Neutrophil (primary cell): ENCODE data around the gene CA14.

Source experiments
- H3K27ac ChIP-seq: fragments of 200-600 bp; sonication (generic); 2 replicates; pipeline ENCODE4 v1.5.1; 2016; ENCODE audit warnings: mild to moderate bottlenecking, moderate library complexity
- H3K27me3 ChIP-seq: fragments of 200-600 bp; sonication (generic); 2 replicates; pipeline ENCODE4 v1.6.0; 2016; ENCODE audit warnings: mild to moderate bottlenecking
- H3K36me3 ChIP-seq: fragments of 200-600 bp; sonication (generic); 2 replicates; pipeline ENCODE4 v1.5.1; 2017
- H3K4me1 ChIP-seq, 2 experiments: fragments of 200-600 bp in 1 of 2; sonication (generic) in 1 of 2; 1 replicate in 1 of 2; 2 replicates in 1 of 2; pipeline versions ENCODE4 v1.5.1 to v1.6.1; 2013 to 2016; ENCODE audit warnings: low read depth in 1 of 2, low read length in 1 of 2, mild to moderate bottlenecking in 1 of 2, moderate library complexity in 1 of 2; ENCODE audit not compliant: control insufficient read depth in 1 of 2, insufficient read depth in 1 of 2
- H3K4me3 ChIP-seq, 2 experiments: fragments of 200-600 bp in 1 of 2; sonication (generic) in 1 of 2; 1 replicate in 1 of 2; 2 replicates in 1 of 2; pipeline ENCODE4 v1.5.1; 2013 to 2016; ENCODE audit warnings: low read depth in 1 of 2, low read length in 1 of 2, mild to moderate bottlenecking in 1 of 2, moderate library complexity in 1 of 2
- H3K9me3 ChIP-seq: fragments of 200-600 bp; sonication (generic); 2 replicates; pipeline ENCODE4 v1.5.1; 2016
- CTCF ChIP-seq: fragments of 200-600 bp; sonication (generic); IDR thresholded peaks from 2 replicates; pipeline ENCODE4 v1.5.1; 2016; ENCODE audit warnings: antibody characterized with exemption

Gene CA14

DNA sequence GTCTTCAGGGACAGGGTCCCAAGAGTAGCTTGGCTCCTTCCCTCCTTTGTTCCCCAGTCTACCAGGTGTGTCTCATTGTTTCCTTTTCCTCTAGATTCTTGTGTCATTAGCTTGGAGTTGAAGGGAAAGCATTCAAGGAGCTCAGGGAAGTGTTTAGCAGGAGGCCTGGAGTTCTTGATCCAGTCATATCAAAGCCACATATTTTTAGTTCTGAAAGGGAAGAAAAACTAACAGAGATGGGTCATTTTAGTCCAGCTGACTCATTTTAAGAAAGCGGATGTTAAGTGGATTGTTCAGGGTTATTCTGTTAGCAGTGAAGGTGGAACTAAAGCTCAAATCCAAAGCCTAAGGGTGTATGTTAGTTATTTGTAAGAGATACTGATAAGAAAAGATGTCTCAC is 15.7 kb downstream of the CA14 start:
- Histone ChIP-seq H3K4me1 (peaks cover 9 to 10% of the 10 kb centered on the region in 2 experiments), H3K4me3 (no peak overlapping the region), H3K36me3 (no peaks in the 10 kb centered on the region), H3K9me3 (no peaks in the 10 kb centered on the region), H3K27me3 (no peaks in the 10 kb centered on the region), H3K27ac (no peak overlapping the region)
- TF ChIP-seq CTCF: no peak

DNA sequence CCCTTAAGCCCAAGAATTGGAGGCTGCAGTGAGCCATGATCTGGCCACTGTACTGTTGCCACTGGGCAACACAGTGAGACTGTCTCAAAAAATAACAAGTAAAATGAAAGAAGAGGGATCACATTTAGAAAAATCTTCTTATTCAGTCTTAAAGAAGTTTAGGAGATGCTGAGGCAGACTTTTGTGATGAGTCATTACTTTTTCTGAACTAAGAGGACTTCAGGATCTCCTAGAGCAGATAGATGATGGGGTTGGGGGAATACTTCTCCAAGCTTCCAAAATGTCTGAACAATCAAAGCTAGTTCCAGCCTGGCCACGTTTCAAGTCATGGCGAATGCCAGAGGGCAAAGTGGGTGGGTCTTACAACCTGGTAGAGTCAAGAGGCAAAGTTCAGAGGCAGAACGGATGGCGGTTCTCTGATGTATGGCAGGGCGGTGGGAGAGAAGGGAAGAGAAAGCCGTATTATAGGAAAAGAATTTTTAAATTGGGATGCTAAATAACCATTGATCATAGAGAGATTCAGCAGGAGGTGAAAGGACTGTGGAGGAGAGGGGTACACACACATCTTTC is 22.6 kb downstream of the CA14 start:
- Histone ChIP-seq H3K4me1 (peaks cover 20 to 22% of the 10 kb centered on the region in 2 experiments), H3K9me3 (no peaks in the 10 kb centered on the region), H3K27me3 (peaks cover 57% of the 10 kb centered on the region), H3K36me3 (no peaks in the 10 kb centered on the region), H3K27ac (no peak overlapping the region), H3K4me3 (no peak overlapping the region)
- TF ChIP-seq CTCF: no peak

DNA sequence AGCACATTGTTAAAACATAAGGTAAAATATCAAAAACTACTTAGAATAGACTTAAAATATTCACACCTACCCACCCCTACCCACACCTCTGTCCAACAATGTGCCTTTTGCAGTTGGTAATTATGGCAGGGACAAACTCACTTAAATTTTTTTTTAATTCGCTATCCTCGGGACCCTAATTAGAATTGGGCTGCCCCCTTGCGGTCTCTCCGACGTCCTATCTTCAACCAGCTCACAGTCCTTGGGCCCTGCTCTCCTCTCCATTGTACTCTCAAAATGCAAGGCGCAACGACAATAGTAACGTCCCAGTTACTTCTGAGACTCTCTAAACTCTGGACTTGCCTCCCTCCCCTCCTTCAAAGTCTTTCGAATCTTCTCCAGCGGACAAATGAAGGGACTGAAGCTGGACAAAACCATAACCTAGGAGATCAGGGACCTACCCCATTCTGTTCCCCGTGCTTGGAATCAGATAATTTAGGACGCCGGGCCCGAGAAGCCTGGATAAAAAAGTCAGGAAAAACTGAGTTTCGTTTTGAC is 23.7 kb downstream of the CA14 start:
- Histone ChIP-seq H3K4me1 (peaks cover 20 to 22% of the 10 kb centered on the region in 2 experiments), H3K4me3 (peak overlapping the region; percentile 49 to 67), H3K27ac (no peak overlapping the region), H3K9me3 (no peaks in the 10 kb centered on the region), H3K36me3 (no peaks in the 10 kb centered on the region), H3K27me3 (peaks cover 65% of the 10 kb centered on the region)
- TF ChIP-seq CTCF: peak; percentile 23

GRCh38 chr1:150281758-150282557 is 24.4 kb downstream of the CA14 start, which contains the start of gene CIART:
TSS of gene CIART (plus strand) at chr1:150282554. CDS start at chr1:150283268, 714 bp downstream.
- H3K9me3 ChIP-seq: no peaks in the 10 kb centered on the region
- H3K27me3 ChIP-seq: peaks cover 72% of the 10 kb centered on the region
- H3K36me3 ChIP-seq: no peaks in the 10 kb centered on the region
- no peak within 1 kb of the TSS for H3K27ac ChIP-seq
- peak within 1 kb of the TSS; percentile 49 to 67 for H3K4me3 ChIP-seq
- no peak for TF ChIP-seq CTCF
- peaks cover 20 to 22% of the 10 kb centered on the region in 2 experiments for H3K4me1 ChIP-seq

- Histone ChIP-seq H3K9me3 (no peaks in the 10 kb centered on the region), H3K27me3 (peaks cover 78% of the 10 kb centered on the region), H3K27ac (no peak overlapping the region), H3K4me1 (peaks cover 20 to 22% of the 10 kb centered on the region in 2 experiments), H3K4me3 (peak overlapping the region; percentile 49 to 67), H3K36me3 (no peaks in the 10 kb centered on the region)
- TF ChIP-seq CTCF: no peak
These were observed 25.0 kb downstream of the CA14 start for GRCh38 chr1:150282558-150282958.
